Measurements from ENCODE around the gene RPTOR. TPM values are rescaled to one million over a fixed set of nuclear protein-coding genes. Genes with fewer than 3 reads are reported as not detected.

RPTOR gene
- total and polyA plus RNA-seq, 2 donors (not counting 1 experiment from before 2014, with no cell fraction given), result 6.7 to 22.8 TPM

DNA sequence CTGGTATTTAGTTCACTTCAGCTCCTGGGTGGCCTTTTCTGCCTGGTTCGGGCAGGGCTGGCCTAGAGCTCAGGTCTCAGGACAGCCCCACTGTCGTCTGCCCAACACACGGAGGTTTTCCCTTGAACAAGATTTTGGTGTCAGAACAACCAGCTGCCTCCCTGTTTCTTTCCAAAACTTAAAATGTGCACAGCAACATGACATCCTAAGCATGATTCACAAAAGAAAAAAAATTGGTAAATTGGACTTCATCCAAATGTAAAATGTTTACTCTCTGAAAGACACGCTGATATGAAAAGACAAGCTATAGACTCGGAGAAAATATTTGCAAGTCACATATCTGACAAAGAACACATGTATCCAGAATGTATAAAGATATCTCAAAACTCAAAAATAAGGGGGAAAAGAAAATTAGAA lies 249.2 kb downstream of the RPTOR start:
- H3K79me2 ChIP-seq (ENCODE audit: control insufficient read depth, insufficient read depth, low read length), result peaks cover 7% of the 10 kb centered on the region
- no peak overlapping the region for H3K4me2 ChIP-seq (ENCODE audit: extremely low read depth, insufficient read depth, low read length)
- H3K9me3 ChIP-seq (ENCODE audit: control insufficient read depth, insufficient read depth, low read depth, low read length), result no peaks in the 10 kb centered on the region
- H3K36me3 ChIP-seq (ENCODE audit: control insufficient read depth, insufficient read depth, low read length), result peaks cover 1% of the 10 kb centered on the region
- peak; percentile 44 to 90 for DNase-seq (ENCODE audit: low read depth in 2 of 2)
- H4K20me1 ChIP-seq (ENCODE audit: control insufficient read depth, extremely low read depth, insufficient read depth, low read length), result no peaks in the 10 kb centered on the region
- TF ChIP-seq, protein P1, sequence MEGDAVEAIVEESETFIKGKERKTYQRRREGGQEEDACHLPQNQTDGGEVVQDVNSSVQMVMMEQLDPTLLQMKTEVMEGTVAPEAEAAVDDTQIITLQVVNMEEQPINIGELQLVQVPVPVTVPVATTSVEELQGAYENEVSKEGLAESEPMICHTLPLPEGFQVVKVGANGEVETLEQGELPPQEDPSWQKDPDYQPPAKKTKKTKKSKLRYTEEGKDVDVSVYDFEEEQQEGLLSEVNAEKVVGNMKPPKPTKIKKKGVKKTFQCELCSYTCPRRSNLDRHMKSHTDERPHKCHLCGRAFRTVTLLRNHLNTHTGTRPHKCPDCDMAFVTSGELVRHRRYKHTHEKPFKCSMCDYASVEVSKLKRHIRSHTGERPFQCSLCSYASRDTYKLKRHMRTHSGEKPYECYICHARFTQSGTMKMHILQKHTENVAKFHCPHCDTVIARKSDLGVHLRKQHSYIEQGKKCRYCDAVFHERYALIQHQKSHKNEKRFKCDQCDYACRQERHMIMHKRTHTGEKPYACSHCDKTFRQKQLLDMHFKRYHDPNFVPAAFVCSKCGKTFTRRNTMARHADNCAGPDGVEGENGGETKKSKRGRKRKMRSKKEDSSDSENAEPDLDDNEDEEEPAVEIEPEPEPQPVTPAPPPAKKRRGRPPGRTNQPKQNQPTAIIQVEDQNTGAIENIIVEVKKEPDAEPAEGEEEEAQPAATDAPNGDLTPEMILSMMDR (conservative IDR thresholded peaks at IDR 0.05 in 1 of 2, IDR thresholded peaks at IDR 0.05 in 1 of 2; ENCODE audit: low read depth in 1 of 2, low read length in 2 of 2), result no peak
- TF ChIP-seq EZH2 (IDR thresholded peaks at IDR 0.05; ENCODE audit: low read length, missing control alignments), result no peak
- peaks cover 62% of the 10 kb centered on the region for H3K4me1 ChIP-seq (ENCODE audit: control insufficient read depth, extremely low read depth, insufficient read depth, low read length)
- H3K27ac ChIP-seq (ENCODE audit: insufficient read depth, low read length), result peak overlapping the region; percentile 93
- no peaks in the 10 kb centered on the region for H3K27me3 ChIP-seq (ENCODE audit: control insufficient read depth, insufficient read depth, low read length)
- H3K4me3 ChIP-seq (replicated peaks in 1 of 4; ENCODE audit: control extremely low read depth in 1 of 4, insufficient read depth in 1 of 4, low read depth in 3 of 4, low read length in 4 of 4), result no peak overlapping the region
- peak overlapping the region; percentile 48 for H3K9ac ChIP-seq (ENCODE audit: insufficient read depth, low read length)
- no peak overlapping the region for H2AFZ ChIP-seq (ENCODE audit: low read length)

DNA sequence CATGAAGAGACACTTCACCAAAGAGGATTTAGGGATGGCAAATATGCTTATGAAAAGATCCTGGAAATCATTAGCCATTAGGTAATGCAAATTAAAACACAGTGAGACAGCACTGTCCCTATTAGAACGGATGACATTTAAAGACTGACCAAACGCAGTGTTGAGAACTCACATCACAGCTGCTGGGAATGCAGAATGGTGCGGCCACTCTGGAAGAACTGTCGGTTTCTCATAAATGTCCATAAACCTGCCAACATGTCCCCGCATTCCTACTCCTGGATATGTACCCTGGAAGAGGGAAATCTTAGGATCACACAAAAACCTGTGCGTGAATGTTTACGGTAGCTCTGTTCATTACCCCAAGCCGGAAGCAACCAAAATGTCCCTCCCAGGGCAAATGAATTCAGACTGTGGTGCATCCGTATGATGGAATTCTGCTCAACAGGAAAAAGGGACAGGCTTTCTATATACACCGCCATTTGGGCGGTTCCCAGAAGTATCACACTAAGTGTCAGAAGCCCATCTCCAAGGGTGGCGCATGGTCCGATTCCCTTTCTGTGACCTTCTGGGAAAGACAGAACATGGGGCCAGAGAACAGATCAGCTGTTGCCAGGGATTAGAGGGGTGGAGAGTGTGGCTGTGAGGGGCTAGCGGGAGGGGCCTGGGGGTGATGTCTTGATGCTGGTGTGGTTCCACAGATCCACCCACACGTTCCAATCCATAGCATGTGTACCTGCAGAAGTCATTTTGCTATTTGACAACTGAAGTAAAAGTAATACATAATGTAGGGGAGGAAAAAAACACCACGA lies 249.8 kb downstream of the RPTOR start:
- peak in 1 of 2 donors; percentile 23 for DNase-seq (ENCODE audit: low read depth in 2 of 2)
- H3K27ac ChIP-seq (ENCODE audit: insufficient read depth, low read length), result peak overlapping the region; percentile 93
- H3K36me3 ChIP-seq (ENCODE audit: control insufficient read depth, insufficient read depth, low read length), result peaks cover 1% of the 10 kb centered on the region
- peaks cover 7% of the 10 kb centered on the region for H3K79me2 ChIP-seq (ENCODE audit: control insufficient read depth, insufficient read depth, low read length)
- H3K27me3 ChIP-seq (ENCODE audit: control insufficient read depth, insufficient read depth, low read length), result no peaks in the 10 kb centered on the region
- no peak overlapping the region for H2AFZ ChIP-seq (ENCODE audit: low read length)
- TF ChIP-seq, protein P1 (conservative IDR thresholded peaks at IDR 0.05 in 1 of 2, IDR thresholded peaks at IDR 0.05 in 1 of 2; ENCODE audit: low read depth in 1 of 2, low read length in 2 of 2), result no peak
- TF ChIP-seq EZH2 (IDR thresholded peaks at IDR 0.05; ENCODE audit: low read length, missing control alignments), result no peak
- H3K9me3 ChIP-seq (ENCODE audit: control insufficient read depth, insufficient read depth, low read depth, low read length), result no peaks in the 10 kb centered on the region
- H4K20me1 ChIP-seq (ENCODE audit: control insufficient read depth, extremely low read depth, insufficient read depth, low read length), result no peaks in the 10 kb centered on the region
- peaks cover 58% of the 10 kb centered on the region for H3K4me1 ChIP-seq (ENCODE audit: control insufficient read depth, extremely low read depth, insufficient read depth, low read length)
- no peak overlapping the region for H3K9ac ChIP-seq (ENCODE audit: insufficient read depth, low read length)
- no peak overlapping the region for H3K4me2 ChIP-seq (ENCODE audit: extremely low read depth, insufficient read depth, low read length)
- no peak overlapping the region for H3K4me3 ChIP-seq (replicated peaks in 1 of 4; ENCODE audit: control extremely low read depth in 1 of 4, insufficient read depth in 1 of 4, low read depth in 3 of 4, low read length in 4 of 4)

DNA sequence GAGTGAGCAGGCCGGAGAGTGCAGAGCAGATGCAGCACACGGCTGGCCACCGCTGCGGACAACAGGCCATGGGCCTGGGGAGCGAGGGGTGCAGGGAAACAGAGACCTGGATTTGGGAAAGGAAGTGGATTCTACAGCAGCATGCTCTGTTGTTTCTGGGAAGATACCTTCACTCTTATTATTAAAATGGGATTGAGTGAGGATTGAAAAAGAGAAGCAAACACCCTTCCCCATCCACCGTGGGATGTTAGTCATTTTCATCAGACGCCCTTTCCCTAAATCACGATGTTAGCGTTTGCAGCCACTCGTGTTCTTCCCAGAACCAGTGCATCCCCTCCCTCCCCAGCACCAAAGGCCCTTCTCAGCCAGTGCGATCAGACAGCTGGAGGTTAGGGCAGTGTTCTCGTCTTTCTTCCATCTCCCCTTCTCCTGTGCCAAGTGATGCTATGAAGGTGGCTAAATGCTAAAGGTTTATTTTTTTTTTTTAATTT lies 250.5 kb downstream of the RPTOR start:
- Histone ChIP-seq H3K27ac (ENCODE audit: insufficient read depth, low read length) (peak overlapping the region; percentile 93), H3K4me3 (replicated peaks in 1 of 4; ENCODE audit: control extremely low read depth in 1 of 4, insufficient read depth in 1 of 4, low read depth in 3 of 4, low read length in 4 of 4) (no peak overlapping the region), H3K9ac (ENCODE audit: insufficient read depth, low read length) (no peak overlapping the region), H3K27me3 (ENCODE audit: control insufficient read depth, insufficient read depth, low read length) (no peaks in the 10 kb centered on the region), H3K4me2 (ENCODE audit: extremely low read depth, insufficient read depth, low read length) (no peak overlapping the region), H3K36me3 (ENCODE audit: control insufficient read depth, insufficient read depth, low read length) (peaks cover 1% of the 10 kb centered on the region), H2AFZ (ENCODE audit: low read length) (no peak overlapping the region), H4K20me1 (ENCODE audit: control insufficient read depth, extremely low read depth, insufficient read depth, low read length) (no peaks in the 10 kb centered on the region), H3K4me1 (ENCODE audit: control insufficient read depth, extremely low read depth, insufficient read depth, low read length) (peaks cover 53% of the 10 kb centered on the region), H3K9me3 (ENCODE audit: control insufficient read depth, insufficient read depth, low read depth, low read length) (no peaks in the 10 kb centered on the region), H3K79me2 (ENCODE audit: control insufficient read depth, insufficient read depth, low read length) (peaks cover 7% of the 10 kb centered on the region)
- DNase-seq (ENCODE audit: low read depth in 2 of 2), result no peak
- TF ChIP-seq EZH2 (IDR thresholded peaks at IDR 0.05; ENCODE audit: low read length, missing control alignments), result no peak
- TF ChIP-seq, protein P1 (conservative IDR thresholded peaks at IDR 0.05 in 1 of 2, IDR thresholded peaks at IDR 0.05 in 1 of 2; ENCODE audit: low read depth in 1 of 2, low read length in 2 of 2), result no peak
